Cardiac septum (tissue), 1 donor: Measurements from ENCODE around the gene PSMA7. TPM values are rescaled to one million over a fixed set of nuclear protein-coding genes. Genes with fewer than 3 reads are reported as not detected.

Experiments
- DNase-seq: peaks from one replicate; pipeline ENCODE4 v3.0.0-alpha.2; 2020; ENCODE audit warnings: low spot score
- intact Hi-C: fragments of 100-400 bp; cut with DNase I; formaldehyde crosslinking; loops from one replicate; pipeline ENCODE4 v1.14.0; 2022
- total RNA-seq: library from RNA; stranded (reverse); fragmentation: NEBNext Ultra II Directional; extraction: Animal tissue kit (Norgen Biotek cat#: 25700); gene quantifications from one replicate; pipeline ENCODE4 v1.2.1, GENCODE V29; 2021
- donor health status: DM: no; HTN: no; CAD: no.

PSMA7 gene
- total RNA-seq, 1 donor from 2014 or later = 198 TPM

DNA sequence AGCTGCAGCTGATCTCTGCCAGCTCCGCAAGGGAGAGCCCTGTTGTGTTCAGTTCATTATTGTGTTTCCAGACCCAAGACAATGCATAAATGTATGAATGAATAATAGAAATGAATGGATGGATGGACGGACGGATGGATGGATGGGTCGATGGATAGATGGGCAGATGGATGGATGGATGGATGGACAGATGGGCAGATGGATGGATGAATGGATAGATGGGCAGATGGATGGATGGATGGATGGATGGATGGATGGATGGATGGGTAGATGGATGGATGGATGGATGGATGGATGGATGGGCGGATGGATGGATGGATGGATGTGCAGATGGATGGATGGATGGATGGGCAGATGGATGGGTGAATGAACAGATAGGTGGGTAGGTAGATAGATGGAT is 37.6 kb downstream of the PSMA7 start:
- DNase-seq = no peak
- intact Hi-C loops = no loop called here

DNA sequence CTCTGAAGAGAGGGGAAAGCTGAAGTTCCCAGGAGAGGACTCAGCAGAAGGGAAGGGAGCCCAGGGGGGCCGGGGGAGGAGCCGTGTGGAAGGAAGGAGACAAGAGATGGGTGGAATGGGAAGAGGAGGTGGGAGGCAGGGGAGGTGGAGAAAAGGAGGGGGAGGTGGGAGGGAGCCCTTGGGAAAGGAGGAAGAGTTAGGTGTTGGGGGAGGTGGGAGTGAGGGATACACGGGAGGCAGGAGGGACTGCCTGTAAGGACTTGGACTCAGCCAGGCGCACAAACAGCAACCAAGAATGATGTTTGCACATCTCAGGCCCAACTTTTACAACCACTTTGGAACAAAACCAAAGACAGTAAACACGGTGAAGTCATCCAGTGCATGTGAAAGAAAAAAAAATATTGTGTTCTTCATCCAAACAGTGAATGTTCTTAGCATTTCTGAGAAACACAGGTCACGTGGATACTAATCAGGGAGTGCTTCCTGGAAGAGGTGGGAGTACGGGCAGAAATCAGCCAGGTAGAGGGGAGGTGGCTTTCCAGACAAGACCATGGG is 38.3 kb downstream of the PSMA7 start:
- no peak for DNase-seq
- intact Hi-C loops = no loop called here

DNA sequence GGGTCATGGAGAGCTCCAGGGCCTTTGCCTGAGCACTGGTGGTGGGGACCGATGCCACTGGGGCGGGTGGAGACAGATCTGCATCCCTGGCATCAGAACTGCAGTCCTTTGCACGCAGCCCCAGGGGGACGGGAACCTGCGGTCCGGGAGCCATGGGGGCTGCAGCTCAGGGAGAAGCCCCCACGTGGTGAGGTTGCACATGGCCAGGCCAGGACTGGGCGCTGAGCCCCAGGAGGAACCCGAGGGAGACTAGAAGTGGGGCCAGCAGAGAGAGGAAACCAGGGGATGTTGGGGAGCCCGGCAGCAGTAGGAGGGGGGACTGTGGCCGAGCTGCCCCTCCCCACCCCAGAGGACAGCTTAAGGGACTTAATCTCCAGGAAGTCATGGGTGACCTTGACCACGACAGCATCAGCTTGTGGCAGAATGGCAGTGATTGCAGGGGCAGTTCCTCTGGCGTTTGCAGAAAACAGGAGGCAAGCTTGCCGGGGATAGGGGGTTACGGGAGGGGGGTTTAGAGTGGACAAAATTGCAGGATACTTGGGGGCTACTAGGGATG is 38.9 kb downstream of the PSMA7 start:
- intact Hi-C loops = no loop called here

DNA sequence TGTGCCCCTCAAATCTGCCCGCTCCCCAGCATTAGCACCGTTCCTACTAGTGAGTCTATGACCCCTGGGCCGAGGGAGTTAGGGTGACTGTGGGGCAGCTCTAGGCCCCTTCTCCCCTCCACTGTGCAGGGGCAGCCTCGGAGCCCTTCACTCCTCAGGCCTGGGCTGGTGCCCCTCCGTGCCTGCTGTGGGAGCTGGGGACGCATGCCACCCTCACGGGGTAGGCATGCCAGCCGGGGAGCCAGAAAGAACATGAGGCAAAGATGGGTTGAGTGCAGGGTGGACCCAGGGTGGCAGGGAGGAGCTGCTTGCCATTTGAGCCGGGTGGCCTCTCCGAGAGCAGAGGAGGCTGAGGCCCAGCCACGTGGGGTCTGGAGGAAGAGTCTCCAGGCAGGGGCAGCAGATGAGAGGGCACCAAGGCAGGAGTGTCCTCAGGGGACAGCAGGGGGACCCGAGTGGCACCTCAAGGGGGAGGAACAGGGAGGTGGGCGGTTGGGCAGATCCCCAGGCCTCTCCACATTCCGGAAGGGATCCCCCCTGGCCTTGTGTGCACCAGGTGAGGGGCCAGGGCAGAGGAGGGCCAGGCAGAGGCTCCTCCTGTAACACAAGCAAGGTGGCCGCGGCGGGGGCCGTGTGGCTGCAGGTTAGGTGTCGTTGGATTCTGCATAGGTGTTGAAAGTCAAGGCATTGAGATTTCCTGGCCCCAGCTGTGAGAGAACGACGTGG is 39.5 kb downstream of the PSMA7 start:
- DNase-seq = no peak
- intact Hi-C loops = no loop called here

More for the DNA sequence above, 38.9 kb downstream of the PSMA7 start:
- no peak for DNase-seq

DNA sequence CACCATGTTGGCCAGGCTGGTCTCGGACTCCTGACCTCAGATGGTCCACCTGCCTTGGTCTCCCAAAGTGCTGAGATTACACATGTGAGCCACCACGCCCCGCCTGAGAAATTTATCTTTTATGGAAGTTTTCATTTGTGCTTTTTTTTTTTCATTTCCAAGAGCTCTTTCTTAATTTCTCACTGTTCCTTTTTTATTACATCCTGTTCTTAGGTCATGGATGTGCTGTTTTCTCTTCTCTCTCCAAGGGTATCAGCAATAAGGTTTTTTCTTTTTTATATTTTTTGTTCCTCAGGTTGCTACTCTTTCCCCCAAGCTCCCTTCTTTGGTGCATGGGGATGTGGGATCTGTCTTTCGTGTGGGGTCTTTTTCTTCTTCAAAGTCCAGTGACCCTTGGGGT is 42.1 kb downstream of the PSMA7 start:
- intact Hi-C loops = no loop called here
- DNase-seq = no peak

DNA sequence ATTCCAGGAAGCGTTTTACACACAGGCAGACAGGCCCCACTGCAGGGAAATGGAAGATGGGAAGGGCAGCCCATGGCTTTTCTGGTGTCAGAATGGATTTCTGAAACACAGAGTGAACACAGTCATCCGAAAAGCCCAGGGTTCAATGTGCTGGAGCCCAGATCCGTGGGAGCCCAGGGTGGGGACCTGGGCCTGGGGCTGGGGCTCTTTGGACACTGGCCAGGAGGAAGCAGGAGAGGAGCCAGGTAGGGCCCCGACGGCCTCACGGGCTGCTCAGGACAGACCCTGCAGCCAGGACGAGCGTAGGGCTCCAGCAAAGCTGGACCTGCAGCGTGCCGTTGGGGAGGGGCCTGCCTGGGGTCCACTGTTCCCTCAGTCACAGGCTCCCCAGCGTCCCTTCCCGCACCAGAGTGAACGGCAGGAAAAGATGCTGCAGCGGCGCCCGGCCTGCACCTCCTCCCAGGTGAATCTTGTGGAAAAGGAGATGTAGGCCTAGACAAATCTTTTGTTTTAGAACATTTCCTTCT is 45.2 kb downstream of the PSMA7 start:
- no peak for DNase-seq
- intact Hi-C loops = no loop called here

DNA sequence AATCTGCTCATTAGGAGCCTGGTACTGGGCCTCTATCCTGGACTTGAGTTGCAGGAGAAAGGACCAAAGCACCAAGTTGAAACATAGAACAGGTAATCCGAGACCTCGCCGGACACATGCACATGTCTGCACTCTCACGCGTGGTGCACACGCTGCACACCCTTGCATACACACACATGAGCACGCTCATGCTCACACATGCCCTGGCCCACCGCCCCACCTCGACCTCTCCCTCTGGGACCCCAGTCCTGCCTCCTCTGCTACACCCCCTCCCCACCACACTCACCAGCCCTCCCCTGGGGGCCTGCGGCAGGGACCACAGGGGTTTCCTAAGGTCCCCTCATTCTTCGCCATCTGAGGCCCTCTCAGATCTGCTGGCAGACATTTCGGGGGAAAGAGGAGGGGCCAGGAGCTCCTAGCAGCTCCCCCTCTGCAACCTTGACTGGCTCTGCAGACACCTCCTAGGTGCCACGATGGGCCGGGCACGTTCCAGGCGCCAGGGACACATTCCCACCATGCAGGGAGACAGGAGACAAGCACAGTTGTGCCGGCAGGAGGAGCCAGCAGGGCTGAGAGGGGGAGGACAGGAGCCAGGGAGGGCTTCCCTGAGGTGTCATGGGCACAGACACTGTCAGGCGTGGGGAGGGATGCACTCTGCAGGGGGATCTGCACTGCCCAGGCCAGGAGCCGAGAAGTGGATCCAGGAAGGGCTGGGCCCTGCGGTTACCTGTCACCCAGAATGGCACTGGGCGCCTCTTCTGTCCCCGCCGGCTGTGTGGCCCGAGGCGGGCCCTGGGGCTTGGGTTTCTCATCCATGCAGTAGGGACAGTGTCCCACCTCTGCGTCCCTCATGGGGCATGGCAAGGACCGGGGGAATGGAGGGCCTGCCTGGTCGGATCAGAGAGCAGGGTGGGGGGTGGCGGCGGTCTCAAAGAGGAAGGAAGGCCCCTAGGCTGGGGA is 46.5 kb downstream of the PSMA7 start:
- DNase-seq = no peak

DNA sequence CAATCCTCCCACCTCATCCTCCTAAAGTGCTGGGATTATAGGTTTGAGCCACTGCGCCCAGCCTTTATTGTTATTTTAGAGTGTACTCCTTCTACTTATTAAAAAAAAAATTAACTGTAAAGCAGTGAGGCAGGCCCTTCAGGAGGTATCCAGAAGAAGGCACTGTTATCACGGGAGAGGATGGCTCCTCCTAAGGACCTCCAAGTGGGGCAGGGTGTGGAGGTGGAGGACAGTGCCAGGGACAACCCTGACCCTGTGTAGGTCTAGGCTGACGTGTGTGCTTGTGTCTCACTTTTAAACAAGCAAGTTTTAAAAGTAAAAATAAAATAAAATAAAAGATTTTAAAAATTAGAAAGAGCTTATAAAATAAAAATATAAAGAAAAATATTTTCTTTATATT is 53.8 kb downstream of the PSMA7 start:
- DNase-seq = no peak
- intact Hi-C loops = no loop called here

More for the DNA sequence above, 46.5 kb downstream of the PSMA7 start:
- intact Hi-C loops = no loop called here

DNA sequence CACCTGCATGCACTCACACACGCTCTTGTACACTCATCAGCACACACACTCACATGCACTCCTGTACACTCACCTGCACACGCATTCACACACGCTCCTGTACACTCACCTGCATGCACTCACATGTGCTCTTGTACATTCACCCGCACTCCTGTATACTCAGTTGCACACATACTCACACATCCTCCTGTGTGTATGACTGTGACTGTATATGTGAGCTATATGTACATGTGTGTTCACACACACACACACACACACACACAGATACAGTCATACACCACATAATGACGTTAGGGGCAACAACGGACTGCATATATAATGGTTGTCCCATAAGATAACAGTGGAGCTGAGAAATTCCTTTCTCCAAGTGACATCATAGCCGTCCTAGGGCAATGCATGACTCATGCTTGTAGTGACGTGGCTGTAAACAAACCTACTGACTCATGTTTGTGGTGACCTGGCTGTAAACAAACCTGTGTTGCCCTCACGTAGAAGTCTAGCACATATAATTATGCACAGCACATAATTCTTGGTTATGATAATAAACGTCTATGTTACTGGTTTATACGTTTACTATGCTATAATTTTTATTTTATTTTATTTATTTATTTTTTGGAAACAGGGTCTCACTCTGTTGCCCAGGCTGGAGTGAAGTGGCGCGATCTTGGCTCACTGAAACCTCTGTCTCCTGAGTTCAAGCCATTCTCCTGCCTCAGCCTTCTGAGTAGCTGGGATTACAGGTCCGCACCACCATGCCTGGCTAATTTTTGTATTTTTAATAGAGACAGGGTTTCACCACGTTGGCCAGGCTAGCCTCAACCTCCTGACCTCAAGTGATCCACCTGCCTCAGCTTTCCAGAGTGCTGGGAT is 54.7 kb downstream of the PSMA7 start:
- intact Hi-C loops = no loop called here
- no peak for DNase-seq

DNA sequence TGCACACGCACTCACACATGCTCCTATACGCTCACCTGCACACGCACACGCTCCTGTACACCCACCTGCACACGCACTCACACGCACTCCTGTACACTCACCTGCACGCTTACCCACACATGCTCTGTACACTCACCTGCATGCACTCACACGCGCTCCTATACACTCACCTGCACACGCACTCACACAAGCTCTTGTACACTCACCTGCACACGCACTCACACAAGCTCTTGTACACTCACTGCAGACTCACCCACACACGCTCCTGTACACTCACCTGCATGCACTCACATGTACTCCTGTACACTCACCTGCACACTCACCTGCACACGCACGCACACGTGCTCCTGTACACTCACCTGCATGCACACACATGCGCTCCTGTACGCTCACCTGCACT is 55.6 kb downstream of the PSMA7 start:
- intact Hi-C loops = no loop called here
- no peak for DNase-seq

DNA sequence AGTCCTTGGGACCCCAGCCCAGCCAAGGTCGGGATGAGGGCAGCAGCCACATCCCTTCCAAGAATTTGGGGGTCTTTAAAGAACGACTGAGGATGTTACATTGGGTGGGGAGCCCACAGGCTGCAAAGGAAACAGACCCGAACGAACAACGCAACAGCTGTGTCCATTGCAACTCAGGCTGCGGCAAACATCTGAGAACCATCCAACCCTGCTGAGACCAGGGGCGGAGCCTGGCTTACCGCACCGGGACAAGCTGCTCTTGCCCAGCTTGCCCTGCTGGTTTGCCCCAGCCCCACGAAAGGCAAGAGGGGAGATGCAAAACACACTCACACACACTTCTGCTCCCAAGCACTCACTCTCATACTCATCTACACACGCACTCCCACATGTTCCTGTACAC is 56.0 kb downstream of the PSMA7 start:
- intact Hi-C loops = no loop called here
- DNase-seq = no peak

Other genes with a start within 250 kb of the PSMA7 start
- 13.6 TPM for gene TAF4, start 77.5 kb downstream of the PSMA7 start, total RNA-seq
- 51.0 TPM for gene LSM14B, start 20.9 kb downstream of the PSMA7 start, total RNA-seq
- gene SS18L1, start 375 bp upstream of the PSMA7 start, total RNA-seq = 8.0 TPM
- gene MTG2, start 39.6 kb upstream of the PSMA7 start, total RNA-seq = 26.6 TPM
- gene HRH3, start 76.9 kb upstream of the PSMA7 start, total RNA-seq = not detected
- 55.1 TPM for gene OSBPL2, start 95.1 kb upstream of the PSMA7 start, total RNA-seq
- 79.9 TPM for gene ADRM1, start 159.6 kb upstream of the PSMA7 start, total RNA-seq
- 101 TPM for gene LAMA5, start 223.9 kb upstream of the PSMA7 start, total RNA-seq
- gene RPS21, start 243.7 kb upstream of the PSMA7 start, total RNA-seq = 466 TPM